ENCODE data around the gene FAR2.
"Not testable (repeated sequence)": the region's sequence is repeated elsewhere in the genome, so short reads cannot be mapped to it uniquely, and the experiment has no call there.

The FAR2 gene

DNA sequence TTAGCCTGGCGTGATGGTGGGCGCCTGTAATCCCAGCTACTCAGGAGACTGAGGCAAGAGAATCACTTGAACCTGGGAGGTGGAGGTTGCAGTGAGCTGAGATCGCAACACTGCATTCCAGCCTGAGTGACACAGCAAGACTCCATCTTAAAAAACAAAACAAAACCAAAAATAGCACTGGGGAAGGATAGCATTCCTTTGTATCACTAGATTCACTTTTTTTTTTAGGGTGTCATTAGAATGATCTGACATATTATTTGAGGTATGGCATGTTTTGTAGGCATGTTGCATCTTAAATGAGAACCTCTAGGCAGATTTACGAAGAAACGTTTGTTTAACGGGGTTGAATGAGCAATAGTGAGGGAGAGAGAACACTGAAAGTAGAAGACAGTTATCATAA, 16.8 kb upstream of the FAR2 start:
- Histone ChIP-seq H4K12ac (ENCODE audit: low read depth, low read length) (no peak overlapping the region), H2BK5ac (ENCODE audit: low read depth, low read length, poor library complexity) (no peak overlapping the region), H3K4ac (ENCODE audit: low read depth, low read length) (no peak overlapping the region), H3K18ac (ENCODE audit: low read length) (no peak overlapping the region), H2AK5ac (ENCODE audit: low read length) (no peak overlapping the region), H3K4me1 (ENCODE audit: control insufficient read depth in 1 of 2, insufficient read depth in 2 of 2, low read length in 2 of 2) (no peaks in the 10 kb centered on the region), H3K79me2 (ENCODE audit: control insufficient read depth, insufficient read depth, low read length, poor library complexity) (no peaks in the 10 kb centered on the region), H4K8ac (ENCODE audit: low read depth, low read length) (no peak overlapping the region), H3K4me3 (ENCODE audit: low read depth, low read length) (no peak overlapping the region), H3K23ac (ENCODE audit: low read length) (no peak overlapping the region), H3K14ac (ENCODE audit: low read length) (no peak overlapping the region), H4K91ac (ENCODE audit: low read depth, low read length) (no peak overlapping the region), H3K9me3 (ENCODE audit: insufficient read depth, low read depth, low read length) (no peaks in the 10 kb centered on the region), H3K9ac (ENCODE audit: low read length) (no peak overlapping the region), H2BK12ac (ENCODE audit: low read length) (no peak overlapping the region), H3K79me1 (ENCODE audit: low read length) (no peaks in the 10 kb centered on the region), H3K27ac (ENCODE audit: low read depth, low read length) (no peak overlapping the region), H3K27me3 (ENCODE audit: insufficient read depth, low read length) (no peaks in the 10 kb centered on the region), H3K4me2 (ENCODE audit: low read length) (no peak overlapping the region), H2BK120ac (ENCODE audit: insufficient read depth, low read length, poor library complexity) (no peak overlapping the region), H3K36me3 (ENCODE audit: control insufficient read depth in 1 of 2, insufficient read depth in 2 of 2, low read length in 2 of 2) (no peaks in the 10 kb centered on the region), H2AFZ (ENCODE audit: insufficient read depth, low read length, poor library complexity) (no peak overlapping the region)
- DNase-seq, result no peak
- no CpG with 5 or more reads among the region's 6 CpGs for WGBS (ENCODE audit: extremely low coverage, insufficient coverage, insufficient read length)

GRCh38 chr12:29133181-29133580, 15.9 kb upstream of the FAR2 start:
- Histone ChIP-seq H3K23ac (ENCODE audit: low read length) (no peak overlapping the region), H3K9me3 (ENCODE audit: insufficient read depth, low read depth, low read length) (no peaks in the 10 kb centered on the region), H3K18ac (ENCODE audit: low read length) (no peak overlapping the region), H2BK5ac (ENCODE audit: low read depth, low read length, poor library complexity) (no peak overlapping the region), H3K4me2 (ENCODE audit: low read length) (no peak overlapping the region), H3K27ac (ENCODE audit: low read depth, low read length) (no peak overlapping the region), H3K4me1 (ENCODE audit: control insufficient read depth in 1 of 2, insufficient read depth in 2 of 2, low read length in 2 of 2) (no peaks in the 10 kb centered on the region), H4K91ac (ENCODE audit: low read depth, low read length) (no peak overlapping the region), H2AK5ac (ENCODE audit: low read length) (no peak overlapping the region), H3K14ac (ENCODE audit: low read length) (no peak overlapping the region), H3K27me3 (ENCODE audit: insufficient read depth, low read length) (no peaks in the 10 kb centered on the region), H3K4ac (ENCODE audit: low read depth, low read length) (no peak overlapping the region), H3K4me3 (ENCODE audit: low read depth, low read length) (no peak overlapping the region), H4K12ac (ENCODE audit: low read depth, low read length) (no peak overlapping the region), H2AFZ (ENCODE audit: insufficient read depth, low read length, poor library complexity) (no peak overlapping the region), H3K36me3 (ENCODE audit: control insufficient read depth in 1 of 2, insufficient read depth in 2 of 2, low read length in 2 of 2) (no peaks in the 10 kb centered on the region), H4K8ac (ENCODE audit: low read depth, low read length) (no peak overlapping the region), H2BK12ac (ENCODE audit: low read length) (no peak overlapping the region), H2BK120ac (ENCODE audit: insufficient read depth, low read length, poor library complexity) (no peak overlapping the region), H3K79me2 (ENCODE audit: control insufficient read depth, insufficient read depth, low read length, poor library complexity) (no peaks in the 10 kb centered on the region), H3K79me1 (ENCODE audit: low read length) (no peaks in the 10 kb centered on the region), H3K9ac (ENCODE audit: low read length) (no peak overlapping the region)
- peak in 1 of 2 donors; percentile 72 for DNase-seq
- WGBS (ENCODE audit: extremely low coverage, insufficient coverage, insufficient read length), result no CpG with 5 or more reads among the region's 2 CpGs

GRCh38 chr12:29133680-29134079, 15.4 kb upstream of the FAR2 start:
- WGBS (ENCODE audit: extremely low coverage, insufficient coverage, insufficient read length), result no CpG with 5 or more reads among the region's 4 CpGs
- Histone ChIP-seq H3K4me3 (ENCODE audit: low read depth, low read length) (no peak overlapping the region), H3K9me3 (ENCODE audit: insufficient read depth, low read depth, low read length) (no peaks in the 10 kb centered on the region), H4K91ac (ENCODE audit: low read depth, low read length) (no peak overlapping the region), H3K79me2 (ENCODE audit: control insufficient read depth, insufficient read depth, low read length, poor library complexity) (no peaks in the 10 kb centered on the region), H3K36me3 (ENCODE audit: control insufficient read depth in 1 of 2, insufficient read depth in 2 of 2, low read length in 2 of 2) (no peaks in the 10 kb centered on the region), H3K27me3 (ENCODE audit: insufficient read depth, low read length) (no peaks in the 10 kb centered on the region), H3K4ac (ENCODE audit: low read depth, low read length) (no peak overlapping the region), H3K27ac (ENCODE audit: low read depth, low read length) (no peak overlapping the region), H3K18ac (ENCODE audit: low read length) (no peak overlapping the region), H2AFZ (ENCODE audit: insufficient read depth, low read length, poor library complexity) (no peak overlapping the region), H3K9ac (ENCODE audit: low read length) (no peak overlapping the region), H3K4me2 (ENCODE audit: low read length) (no peak overlapping the region), H2BK5ac (ENCODE audit: low read depth, low read length, poor library complexity) (no peak overlapping the region), H4K8ac (ENCODE audit: low read depth, low read length) (no peak overlapping the region), H2AK5ac (ENCODE audit: low read length) (no peak overlapping the region), H3K23ac (ENCODE audit: low read length) (no peak overlapping the region), H3K4me1 (ENCODE audit: control insufficient read depth in 1 of 2, insufficient read depth in 2 of 2, low read length in 2 of 2) (no peaks in the 10 kb centered on the region), H4K12ac (ENCODE audit: low read depth, low read length) (no peak overlapping the region), H3K14ac (ENCODE audit: low read length) (no peak overlapping the region), H2BK12ac (ENCODE audit: low read length) (no peak overlapping the region), H3K79me1 (ENCODE audit: low read length) (no peaks in the 10 kb centered on the region), H2BK120ac (ENCODE audit: insufficient read depth, low read length, poor library complexity) (no peak overlapping the region)
- DNase-seq, result no peak

- not testable (repeated sequence) for H3K27me3 ChIP-seq (ENCODE audit: insufficient read depth, low read length); H3K23ac ChIP-seq (ENCODE audit: low read length); H3K9me3 ChIP-seq (ENCODE audit: insufficient read depth, low read depth, low read length); H4K91ac ChIP-seq (ENCODE audit: low read depth, low read length); H3K4me1 ChIP-seq (ENCODE audit: control insufficient read depth in 1 of 2, insufficient read depth in 2 of 2, low read length in 2 of 2); H3K79me2 ChIP-seq (ENCODE audit: control insufficient read depth, insufficient read depth, low read length, poor library complexity); H3K18ac ChIP-seq (ENCODE audit: low read length); H3K79me1 ChIP-seq (ENCODE audit: low read length); H3K4me3 ChIP-seq (ENCODE audit: low read depth, low read length); H2BK120ac ChIP-seq (ENCODE audit: insufficient read depth, low read length, poor library complexity); DNase-seq; H4K12ac ChIP-seq (ENCODE audit: low read depth, low read length); H3K14ac ChIP-seq (ENCODE audit: low read length); H3K27ac ChIP-seq (ENCODE audit: low read depth, low read length); H2BK12ac ChIP-seq (ENCODE audit: low read length); H2AK5ac ChIP-seq (ENCODE audit: low read length); H3K9ac ChIP-seq (ENCODE audit: low read length); H3K36me3 ChIP-seq (ENCODE audit: control insufficient read depth in 1 of 2, insufficient read depth in 2 of 2, low read length in 2 of 2); H3K4me2 ChIP-seq (ENCODE audit: low read length); H2BK5ac ChIP-seq (ENCODE audit: low read depth, low read length, poor library complexity); H3K4ac ChIP-seq (ENCODE audit: low read depth, low read length); H2AFZ ChIP-seq (ENCODE audit: insufficient read depth, low read length, poor library complexity); H4K8ac ChIP-seq (ENCODE audit: low read depth, low read length)
- WGBS (ENCODE audit: extremely low coverage, insufficient coverage, insufficient read length), result no CpG with 5 or more reads among the region's 3 CpGs
Measured at GRCh38 chr12:29138256-29138655, 10.8 kb upstream of the FAR2 start.
